IMR-90 (cell line): Measurements from ENCODE around the gene SLC9A2. TPM values are rescaled to one million over a fixed set of nuclear protein-coding genes. Genes with fewer than 3 reads are reported as not detected.

Source experiments
- ATAC-seq: fragments of 200-7000 bp; cut with Tn5 transposase; 2 replicates; pipeline ENCODE4 v1.9.1; 2020; ENCODE audit warnings: low read depth, mild to moderate bottlenecking, moderate library complexity
- BruUV-seq: library from RNA; stranded (reverse); fragments of 400-500 nt; replicated peaks from 2 replicates; lab custom pipeline; 2021; lab: Mats Ljungman, UMichigan
- CTCF ChIA-PET: fragments of 300-600 bp; formaldehyde crosslinking; extraction: SDS; loops from one replicate; lab custom pipeline; 2021; ENCODE audit warnings: antibody characterized with exemption; lab: Yijun Ruan, JAX
- POLR2A ChIA-PET: fragments of 300-600 bp; sonication (Branson Sonifier 250); formaldehyde crosslinking; loops from one replicate; lab custom pipeline; 2022; ENCODE audit warnings: antibody characterized with exemption; ENCODE audit not compliant: unreplicated experiment; lab: Charles Lee
- DNase-seq: peaks from one replicate; pipeline ENCODE4 v3.0.0; 2013
- H2AFZ ChIP-seq: replicated peaks from 2 replicates; pipeline ENCODE3; 2013; ENCODE audit warnings: low read length, mild to moderate bottlenecking; ENCODE audit not compliant: poor library complexity
- H2AK5ac ChIP-seq: 2 replicates; pipeline ENCODE4 v1.6.1; 2013; ENCODE audit warnings: low read depth, low read length, inconsistent platforms
- H2AK9ac ChIP-seq: replicated peaks from 2 replicates; pipeline ENCODE3; 2013; ENCODE audit warnings: mild to moderate bottlenecking, low read depth, low read length, moderate library complexity; ENCODE audit not compliant: poor library complexity
- H2BK120ac ChIP-seq: 2 replicates; pipeline ENCODE4 v1.6.1; 2013; ENCODE audit warnings: low read depth, low read length, inconsistent platforms
- H2BK15ac ChIP-seq: 3 replicates; pipeline ENCODE4 v1.6.1; 2013; ENCODE audit warnings: low read depth, low read length, inconsistent platforms
- H2BK20ac ChIP-seq: 2 replicates; pipeline ENCODE4 v1.6.1; 2013; ENCODE audit warnings: low read depth, mild to moderate bottlenecking, inconsistent platforms, low read length, moderate library complexity
- H2BK5ac ChIP-seq: 2 replicates; pipeline ENCODE4 v1.6.1; 2013; ENCODE audit warnings: mild to moderate bottlenecking, low read depth, low read length, inconsistent platforms; ENCODE audit not compliant: poor library complexity, severe bottlenecking
- H3K14ac ChIP-seq: replicated peaks from 2 replicates; pipeline ENCODE4 v1.6.1; 2013; ENCODE audit warnings: low read depth, low read length, inconsistent platforms
- H3K18ac ChIP-seq: 2 replicates; pipeline ENCODE4 v1.6.1; 2013; ENCODE audit warnings: low read depth, low read length, control low read depth
- H3K23ac ChIP-seq: 2 replicates; pipeline ENCODE4 v1.6.1; 2013; ENCODE audit warnings: low read depth, low read length, inconsistent platforms
- H3K27ac ChIP-seq: 2 replicates; pipeline ENCODE4 v1.5.1; 2013; ENCODE audit warnings: mild to moderate bottlenecking, control low read depth, low read length; ENCODE audit not compliant: insufficient read depth
- H3K27me3 ChIP-seq: 2 replicates; pipeline ENCODE4 v1.6.1; 2013; ENCODE audit warnings: low read length; ENCODE audit not compliant: control insufficient read depth, insufficient read depth
- H3K36me3 ChIP-seq: 2 replicates; pipeline ENCODE4 v1.6.1; 2013; ENCODE audit warnings: low read length, mixed read lengths; ENCODE audit not compliant: control insufficient read depth, insufficient read depth
- H3K4ac ChIP-seq: 2 replicates; pipeline ENCODE4 v1.6.1; 2013; ENCODE audit warnings: low read depth, low read length, inconsistent platforms
- H3K4me1 ChIP-seq: 2 replicates; pipeline ENCODE4 v1.6.1; 2013; ENCODE audit warnings: low read length, mixed read lengths; ENCODE audit not compliant: control insufficient read depth, insufficient read depth
- H3K4me2 ChIP-seq: 2 replicates; pipeline ENCODE4 v1.6.1; 2013; ENCODE audit warnings: low read depth, mild to moderate bottlenecking, control low read depth, low read length, moderate library complexity
- H3K4me3 ChIP-seq: 2 replicates; pipeline ENCODE4 v1.5.1; 2013; ENCODE audit warnings: low read depth, mild to moderate bottlenecking, control low read depth, low read length, moderate library complexity; ENCODE audit not compliant: insufficient read depth
- H3K56ac ChIP-seq: 2 replicates; pipeline ENCODE4 v1.6.1; 2013; ENCODE audit warnings: low read length, inconsistent platforms; ENCODE audit not compliant: insufficient read depth; ENCODE audit errors: extremely low read depth
- H3K79me1 ChIP-seq, 2 experiments: 2 replicates each; pipeline ENCODE4 v1.6.1; 2013; ENCODE audit warnings: low read length in 2 of 2, inconsistent platforms in 1 of 2, low read depth in 1 of 2
- H3K9ac ChIP-seq: 2 replicates; pipeline ENCODE4 v1.6.1; 2013; ENCODE audit warnings: low read depth, low read length, control low read depth
- H3K9me1 ChIP-seq: 2 replicates; pipeline ENCODE4 v1.6.1; 2013; ENCODE audit warnings: low read length, inconsistent platforms; ENCODE audit not compliant: insufficient read depth
- H3K9me3 ChIP-seq: 2 replicates; pipeline ENCODE4 v1.6.1; 2013; ENCODE audit warnings: low read length; ENCODE audit not compliant: control insufficient read depth, insufficient read depth
- H4K20me1 ChIP-seq: 2 replicates; pipeline ENCODE4 v1.6.1; 2013; ENCODE audit warnings: low read length, inconsistent platforms; ENCODE audit not compliant: insufficient read depth
- H4K5ac ChIP-seq: 2 replicates; pipeline ENCODE4 v1.6.1; 2013; ENCODE audit warnings: mild to moderate bottlenecking, low read depth, low read length, control low read depth
- H4K8ac ChIP-seq, 2 experiments: 2 replicates each; pipeline ENCODE4 v1.6.1; 2013; ENCODE audit warnings: low read depth in 2 of 2, low read length in 2 of 2, control low read depth in 1 of 2, inconsistent platforms in 1 of 2
- H4K91ac ChIP-seq: 2 replicates; pipeline ENCODE4 v1.6.1; 2013; ENCODE audit warnings: low read depth, low read length, inconsistent platforms; ENCODE audit not compliant: insufficient read depth
- BHLHE40 ChIP-seq: fragments of 150-350 bp; IDR thresholded peaks from 2 replicates; pipeline ENCODE4 v1.6.1; 2016; ENCODE audit warnings: mild to moderate bottlenecking, low read depth, low read length
- CEBPB ChIP-seq: IDR thresholded peaks from 2 replicates; pipeline ENCODE4 v1.6.1; 2012; ENCODE audit warnings: low read depth, low read length, improper control_type of control experiment
- CHD1 ChIP-seq: IDR thresholded peaks from 2 replicates; pipeline ENCODE4 v1.6.1; 2012; ENCODE audit warnings: low read depth, low read length, improper control_type of control experiment
- CTCF ChIP-seq: conservative IDR thresholded peaks from 2 replicates; pipeline ENCODE4 v1.5.1; 2012; ENCODE audit warnings: mild to moderate bottlenecking, low read depth, low read length, improper control_type of control experiment
- ELK1 ChIP-seq: fragments of 150-350 bp; IDR thresholded peaks from 2 replicates; pipeline ENCODE4 v1.6.1; 2016; ENCODE audit warnings: low read depth, mild to moderate bottlenecking, low read length, moderate library complexity, borderline replicate concordance
- FOS ChIP-seq: fragments of 150-350 bp; IDR thresholded peaks from 2 replicates; pipeline ENCODE4 v1.6.1; 2016; ENCODE audit warnings: low read depth, low read length
- MAFK ChIP-seq: IDR thresholded peaks from 2 replicates; pipeline ENCODE4 v1.6.1; 2012; ENCODE audit warnings: low read depth, low read length, improper control_type of control experiment
- MAZ ChIP-seq: IDR thresholded peaks from 2 replicates; pipeline ENCODE4 v1.6.1; 2012; ENCODE audit warnings: low read depth, mild to moderate bottlenecking, low read length, improper control_type of control experiment, moderate library complexity, borderline replicate concordance
- MXI1 ChIP-seq: IDR thresholded peaks from 2 replicates; pipeline ENCODE4 v1.6.1; 2012; ENCODE audit warnings: low read depth, mild to moderate bottlenecking, low read length, moderate library complexity, borderline replicate concordance
- NFE2L2 ChIP-seq: fragments of 150-350 bp; IDR thresholded peaks from 2 replicates; pipeline ENCODE4 v1.6.1; 2016; ENCODE audit warnings: low read depth, mild to moderate bottlenecking, low read length
- POLR2A ChIP-seq: IDR thresholded peaks from 2 replicates; pipeline ENCODE4 v1.6.1; 2012; ENCODE audit warnings: mild to moderate bottlenecking, low read depth, low read length
- RAD21 ChIP-seq: IDR thresholded peaks from 2 replicates; pipeline ENCODE4 v1.6.1; 2012; ENCODE audit warnings: low read length, improper control_type of control experiment
- RCOR1 ChIP-seq: IDR thresholded peaks from 2 replicates; pipeline ENCODE4 v1.6.1; 2012; ENCODE audit warnings: mild to moderate bottlenecking, low read length, improper control_type of control experiment; ENCODE audit not compliant: insufficient replicate concordance
- RFX5 ChIP-seq: IDR thresholded peaks from 2 replicates; pipeline ENCODE4 v1.8.0; 2012; ENCODE audit warnings: low read depth, mild to moderate bottlenecking, low read length, moderate library complexity
- SMC3 ChIP-seq: fragments of 150-350 bp; IDR thresholded peaks from 2 replicates; pipeline ENCODE4 v1.6.1; 2016; ENCODE audit warnings: low read depth, mild to moderate bottlenecking, antibody characterized with exemption, low read length, moderate library complexity
- USF2 ChIP-seq: fragments of 150-350 bp; IDR thresholded peaks from 2 replicates; pipeline ENCODE4 v1.6.1; 2017; ENCODE audit warnings: mild to moderate bottlenecking, antibody characterized with exemption, low read length, low read depth
- WGBS, 2 experiments: methylation state at CpG; one replicate each; pipeline versions ENCODE4 v1.1.5 to v1.1.7; 2013; ENCODE audit warnings: missing lambda C conversion rate in 2 of 2; ENCODE audit not compliant: insufficient read length in 1 of 2; ENCODE audit errors: extremely low coverage in 2 of 2; 5-methylcytosine and 5-hydroxymethylcytosine counted together
- dilution Hi-C: fragments of 300-500 bp; cut with HindIII; formaldehyde crosslinking; loops from one replicate; pipeline ENCODE4 v1.14.3; 2018; ENCODE audit warnings: low sequenced_read_pairs; ENCODE audit not compliant: unreplicated experiment
- in situ Hi-C: fragments of 300-500 bp; cut with MboI; formaldehyde crosslinking; loops from 3 replicates; pipeline ENCODE4 v1.14.3; 2019; ENCODE audit warnings: low sequenced_read_pairs, inconsistent platforms, mixed read lengths
- intact Hi-C: fragments of 100-400 bp; cut with micrococcal nuclease; formaldehyde crosslinking; loops from 2 replicates; pipeline ENCODE4 v1.10.0; 2022
- polyA plus RNA-seq, 3 experiments: library from polyadenylated mRNA; depleted of rRNA; stranded (reverse); fragments of >200 nt; gene quantifications; 2 replicates each; pipeline ENCODE4 v1.2.3, GENCODE V29; 2012; ENCODE audit warnings: low replicate concordance in 1 of 3
- total RNA-seq: library from RNA; depleted of rRNA; stranded (reverse); fragments of >200 nt; gene quantifications from 2 replicates; pipeline ENCODE4 v1.2.3, GENCODE V29; 2012

SLC9A2 gene
- total and polyA plus RNA-seq, 2 of the 4 experiments (the other 2 are of a cell fraction), result not detected

GRCh38 chr2:102668171-102668570, 48.8 kb downstream of the SLC9A2 start:
- no peak overlapping the region for H3K4me3 ChIP-seq
- in situ Hi-C loops, result no loop called here
- H3K9ac ChIP-seq, result no peak overlapping the region
- ChIA-PET CTCF (no interaction called here), POLR2A (no interaction called here)
- no peaks in the 10 kb centered on the region for H3K9me3 ChIP-seq
- WGBS, 2 experiments, result no CpG with 5 or more reads among the region's 4 CpGs
- no peaks in the 10 kb centered on the region for H3K79me1 ChIP-seq
- no peak overlapping the region for H2AFZ ChIP-seq
- DNase-seq (no peak), ATAC-seq (no peak)
- no peak overlapping the region for H3K27ac ChIP-seq
- H3K9me1 ChIP-seq, result no peaks in the 10 kb centered on the region
- H4K8ac ChIP-seq, result no peak overlapping the region
- H4K20me1 ChIP-seq, result no peaks in the 10 kb centered on the region
- no peak overlapping the region for H3K56ac ChIP-seq
- H4K91ac ChIP-seq, result no peak overlapping the region
- no peak overlapping the region for H3K14ac ChIP-seq
- H2BK20ac ChIP-seq, result no peak overlapping the region
- intact Hi-C loops, result no loop called here
- no peaks in the 10 kb centered on the region for H3K36me3 ChIP-seq
- no peak overlapping the region for H3K4ac ChIP-seq
- H2BK120ac ChIP-seq, result no peak overlapping the region
- H2AK9ac ChIP-seq, result no peak overlapping the region
- no peak overlapping the region for H3K23ac ChIP-seq
- no peak for TF ChIP-seq SMC3
- TF ChIP-seq CTCF, result no peak
- no peak for TF ChIP-seq CEBPB
- no peak for TF ChIP-seq FOS
- TF ChIP-seq RFX5, result no peak
- no peak for TF ChIP-seq NFE2L2
- no peak for TF ChIP-seq RAD21
- no peak for TF ChIP-seq MAFK
- no peak for TF ChIP-seq USF2
- no peak for TF ChIP-seq CHD1
- TF ChIP-seq ELK1, result no peak
- TF ChIP-seq MXI1, result no peak
- TF ChIP-seq RCOR1, result no peak
- TF ChIP-seq POLR2A, result no peak
- no peak for TF ChIP-seq BHLHE40
- no peak for TF ChIP-seq MAZ
- no peak overlapping the region for H2AK5ac ChIP-seq
- no peak overlapping the region for H2BK15ac ChIP-seq
- no peaks in the 10 kb centered on the region for H3K4me1 ChIP-seq
- H2BK5ac ChIP-seq, result no peak overlapping the region
- H3K27me3 ChIP-seq, result no peaks in the 10 kb centered on the region
- dilution Hi-C loops, result no loop called here
- no peak overlapping the region for H4K5ac ChIP-seq
- BruUV-seq, result no TSS peak
- no peak overlapping the region for H3K4me2 ChIP-seq
- no peak overlapping the region for H3K18ac ChIP-seq
